Osteocyte (in vitro differentiated cells): ENCODE results near the gene ASCC2. TPM values are rescaled to one million over a fixed set of nuclear protein-coding genes. Genes with fewer than 3 reads are reported as not detected.

Source experiments
- DNase-seq: peaks from one replicate; pipeline ENCODE4 v3.0.0; 2021; ENCODE audit warnings: mixed read lengths; ENCODE audit not compliant: unreplicated experiment; ENCODE audit errors: extremely low spot score
- H3K27ac Mint-ChIP-seq: one replicate; pipeline ENCODE4 v1.8.0; 2021; ENCODE audit warnings: mild to moderate bottlenecking, mixed read lengths; ENCODE audit not compliant: unreplicated experiment
- H3K27me3 Mint-ChIP-seq: one replicate; pipeline ENCODE4 v1.8.0; 2021; ENCODE audit warnings: mixed read lengths; ENCODE audit not compliant: unreplicated experiment
- H3K36me3 Mint-ChIP-seq: one replicate; pipeline ENCODE4 v1.8.0; 2021; ENCODE audit warnings: mixed read lengths; ENCODE audit not compliant: unreplicated experiment
- H3K4me1 Mint-ChIP-seq: one replicate; pipeline ENCODE4 v1.8.0; 2021; ENCODE audit warnings: mixed read lengths; ENCODE audit not compliant: unreplicated experiment
- H3K4me3 Mint-ChIP-seq: one replicate; pipeline ENCODE4 v1.8.0; 2021; ENCODE audit warnings: mild to moderate bottlenecking, moderate library complexity, mixed read lengths; ENCODE audit not compliant: unreplicated experiment
- H3K9me3 Mint-ChIP-seq: one replicate; pipeline ENCODE4 v1.8.0; 2021; ENCODE audit warnings: mixed read lengths; ENCODE audit not compliant: unreplicated experiment
- CTCF ChIP-seq: fragments of 200-600 bp; sonication (generic); IDR thresholded peaks from 2 replicates; pipeline ENCODE4 v1.5.0; 2021; ENCODE audit warnings: antibody characterized with exemption, mild to moderate bottlenecking, moderate library complexity
- total RNA-seq: library from RNA; stranded (reverse); gene quantifications from 2 replicates; pipeline ENCODE4 v1.2.1, GENCODE V29; 2021

The ASCC2 gene
- total RNA-seq, 1 donor from 2014 or later = 49.4 TPM

DNA sequence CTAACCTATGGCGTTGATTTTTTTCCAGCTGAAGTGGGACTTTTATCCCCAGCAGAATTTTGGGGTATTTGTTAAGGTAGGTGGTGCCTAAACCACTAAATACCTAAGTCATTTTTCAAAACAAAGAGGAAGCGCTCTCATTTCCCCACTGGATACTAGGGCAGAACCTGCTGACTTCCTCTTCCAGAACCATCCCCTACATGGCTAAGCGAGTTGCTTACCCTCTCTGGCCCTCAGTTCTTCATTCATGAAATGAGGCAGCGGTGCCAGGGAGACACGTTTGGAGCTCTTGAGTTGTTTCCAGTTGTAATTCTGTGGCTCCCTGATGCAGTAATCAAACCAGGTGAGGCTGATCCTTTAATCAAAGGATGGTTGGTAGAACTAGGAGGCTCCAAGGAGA is 34.9 kb upstream of the ASCC2 start:
- Mint-ChIP-seq H3K4me3 (no peak overlapping the region), H3K27ac (no peak overlapping the region), H3K27me3 (peaks cover 34% of the 10 kb centered on the region), H3K36me3 (no peaks in the 10 kb centered on the region), H3K9me3 (no peaks in the 10 kb centered on the region), H3K4me1 (peaks cover 11% of the 10 kb centered on the region)
- peak; percentile 21 for DNase-seq
- TF ChIP-seq CTCF = no peak

- no peak overlapping the region for H3K27ac Mint-ChIP-seq
- TF ChIP-seq CTCF = no peak
- H3K9me3 Mint-ChIP-seq = no peaks in the 10 kb centered on the region
- peaks cover 37% of the 10 kb centered on the region for H3K27me3 Mint-ChIP-seq
- DNase-seq = peak; percentile 34
- H3K4me3 Mint-ChIP-seq = no peak overlapping the region
- H3K4me1 Mint-ChIP-seq = peaks cover 6% of the 10 kb centered on the region
- H3K36me3 Mint-ChIP-seq = no peaks in the 10 kb centered on the region
These were observed 34.2 kb upstream of the ASCC2 start for GRCh38 chr22:29872144-29872893.

DNA sequence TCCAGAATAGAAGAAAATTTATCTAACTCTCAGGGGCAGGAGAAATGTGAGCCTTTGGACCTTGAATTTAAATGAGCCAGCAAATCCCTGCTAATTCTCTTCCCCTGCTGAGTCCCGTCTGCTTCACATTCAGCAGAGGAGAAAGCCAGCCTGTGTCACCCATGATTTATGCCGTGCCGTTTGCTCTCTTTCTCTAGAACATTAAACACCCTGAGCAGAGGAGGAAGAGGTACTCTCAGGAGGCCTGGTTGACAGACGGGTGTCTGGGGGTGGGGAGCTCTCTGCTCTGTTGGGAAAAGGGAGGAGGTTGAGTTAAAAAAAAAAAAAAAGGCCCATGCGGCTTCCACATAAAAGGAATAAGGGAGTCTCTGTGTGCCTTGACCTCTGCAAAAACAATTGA is 33.6 kb upstream of the ASCC2 start:
- peaks cover 37% of the 10 kb centered on the region for H3K27me3 Mint-ChIP-seq
- no peak overlapping the region for H3K27ac Mint-ChIP-seq
- no peaks in the 10 kb centered on the region for H3K9me3 Mint-ChIP-seq
- no peaks in the 10 kb centered on the region for H3K36me3 Mint-ChIP-seq
- peak; percentile 27 for DNase-seq
- H3K4me1 Mint-ChIP-seq = peaks cover 6% of the 10 kb centered on the region
- no peak for TF ChIP-seq CTCF
- no peak overlapping the region for H3K4me3 Mint-ChIP-seq

GRCh38 chr22:29870574-29870973 is 32.5 kb upstream of the ASCC2 start:
- Mint-ChIP-seq H3K27ac (no peak overlapping the region), H3K4me3 (no peak overlapping the region), H3K36me3 (no peaks in the 10 kb centered on the region), H3K27me3 (peaks cover 36% of the 10 kb centered on the region), H3K4me1 (peaks cover 6% of the 10 kb centered on the region), H3K9me3 (no peaks in the 10 kb centered on the region)
- TF ChIP-seq CTCF = no peak
- no peak for DNase-seq

GRCh38 chr22:29867851-29868250 is 29.8 kb upstream of the ASCC2 start:
- Mint-ChIP-seq H3K27me3 (peaks cover 13% of the 10 kb centered on the region), H3K4me1 (peaks cover 6% of the 10 kb centered on the region), H3K27ac (no peak overlapping the region), H3K36me3 (no peaks in the 10 kb centered on the region), H3K4me3 (no peak overlapping the region), H3K9me3 (no peaks in the 10 kb centered on the region)
- DNase-seq = no peak
- no peak for TF ChIP-seq CTCF
